Activated T-helper 1 cell treated with anti-CD3 and anti-CD28 coated beads, Interleukin-12 subunit alpha, Interleukin-12 subunit beta, Interleukin-2, Interleukin-4 antibody, amounts not matched to agents 30 ng/mL and 10 ng/mL and 1 ng/mL, durations not matched to agents 14 hours and 24 hours and 36 hours (primary cell): Measurements from ENCODE around the gene RYR2. TPM values are rescaled to one million over a fixed set of nuclear protein-coding genes. Genes with fewer than 3 reads are reported as not detected.
"Not testable (repeated sequence)": the region's sequence is repeated elsewhere in the genome, so short reads cannot be mapped to it uniquely, and the experiment has no call there.

Source experiments
- DNase-seq: peaks from one replicate; pipeline ENCODE4 v3.0.0; 2021; ENCODE audit warnings: low spot score
- H3K27ac Mint-ChIP-seq: one replicate; pipeline ENCODE4 v1.8.0; 2021; ENCODE audit warnings: mild to moderate bottlenecking, mixed read lengths
- H3K27me3 Mint-ChIP-seq: one replicate; pipeline ENCODE4 v1.8.0; 2022; ENCODE audit warnings: mild to moderate bottlenecking, moderate library complexity, mixed read lengths; ENCODE audit not compliant: insufficient read depth
- H3K36me3 Mint-ChIP-seq: one replicate; pipeline ENCODE4 v1.8.0; 2021; ENCODE audit warnings: low read depth, mixed read lengths
- H3K4me1 Mint-ChIP-seq: one replicate; pipeline ENCODE4 v1.8.0; 2021; ENCODE audit warnings: low read depth, mixed read lengths
- H3K4me3 Mint-ChIP-seq: one replicate; pipeline ENCODE4 v1.8.0; 2021; ENCODE audit warnings: mild to moderate bottlenecking, moderate library complexity, mixed read lengths
- H3K9me3 Mint-ChIP-seq: one replicate; pipeline ENCODE4 v1.8.0; 2021; ENCODE audit warnings: mixed read lengths
- intact Hi-C: fragments of 100-400 bp; cut with micrococcal nuclease; formaldehyde crosslinking; loops from one replicate; pipeline ENCODE4 v1.15.1; 2024
- total RNA-seq: library from RNA; stranded (reverse); gene quantifications from 2 replicates; pipeline ENCODE4 v1.2.3, GENCODE V29; 2022

The RYR2 gene
- total RNA-seq, 1 donor from 2014 or later = not detected

DNA sequence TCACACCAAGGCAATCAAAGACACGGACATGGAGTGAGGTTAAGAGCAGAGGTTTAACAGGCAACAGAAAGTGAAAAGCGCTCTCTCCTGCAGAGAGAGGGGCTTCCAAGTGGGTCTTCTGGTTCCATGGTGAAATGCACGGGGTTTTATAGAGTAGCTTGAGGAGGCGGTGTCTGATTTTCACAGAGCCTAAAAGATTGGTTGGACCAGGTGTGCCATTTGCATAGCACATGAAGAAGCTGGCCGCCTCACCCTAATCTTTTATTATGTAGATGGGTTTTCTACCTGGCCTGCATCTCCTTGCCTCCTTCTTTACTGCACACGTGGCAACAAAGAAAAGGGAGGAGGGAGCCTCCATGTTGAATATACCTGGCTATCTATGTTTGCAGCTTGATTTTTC, 197.3 kb downstream of the RYR2 start:
- DNase-seq = no peak
- no peaks in the 10 kb centered on the region for H3K36me3 Mint-ChIP-seq
- intact Hi-C loops = no loop called here
- no peaks in the 10 kb centered on the region for H3K9me3 Mint-ChIP-seq
- no peak overlapping the region for H3K27ac Mint-ChIP-seq
- H3K27me3 Mint-ChIP-seq = no peaks in the 10 kb centered on the region
- no peak overlapping the region for H3K4me3 Mint-ChIP-seq
- H3K4me1 Mint-ChIP-seq = no peaks in the 10 kb centered on the region

DNA sequence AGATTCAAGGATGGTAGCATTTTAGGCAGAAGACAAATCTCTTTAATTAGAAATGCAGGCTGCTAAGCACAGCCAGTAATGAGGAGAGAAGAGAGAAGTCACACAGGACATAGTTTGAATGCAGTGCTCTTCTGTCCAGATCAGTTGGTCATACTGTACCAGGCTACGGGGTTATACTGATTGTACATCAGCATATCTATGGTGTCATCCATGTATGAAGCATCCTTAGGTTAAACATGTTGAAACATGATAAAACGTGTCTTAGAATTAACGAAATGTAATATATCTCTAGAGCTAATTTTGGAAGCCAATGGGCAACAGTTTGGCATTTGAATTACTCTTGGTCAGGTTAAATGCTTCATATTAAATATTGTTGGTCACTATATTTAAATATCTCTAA, 199.1 kb downstream of the RYR2 start:
- H3K27ac Mint-ChIP-seq = no peak overlapping the region

DNA sequence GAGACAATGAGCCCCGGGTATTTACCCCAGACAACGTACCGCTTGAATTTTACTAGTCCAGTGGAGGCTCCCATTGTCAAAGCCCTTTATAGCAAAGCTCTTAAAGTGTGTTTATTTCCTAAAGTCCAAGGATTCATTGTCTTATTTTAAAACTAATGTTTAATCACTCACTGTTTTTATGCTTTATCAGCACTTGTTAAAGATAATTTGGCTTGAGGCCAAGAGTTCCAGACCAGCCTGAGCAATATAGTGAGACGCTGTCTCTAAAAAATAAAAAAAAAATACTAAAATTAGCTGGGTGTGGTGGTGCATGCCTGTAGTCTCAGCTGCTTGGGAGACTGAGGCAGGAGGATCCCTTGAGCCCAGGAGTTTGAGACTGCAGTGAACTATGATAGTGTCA, 202.8 kb downstream of the RYR2 start:
- Mint-ChIP-seq H3K4me3 (no peak overlapping the region), H3K36me3 (no peaks in the 10 kb centered on the region)
- intact Hi-C loops = no loop called here

More for the DNA sequence above, 199.1 kb downstream of the RYR2 start:
- no peaks in the 10 kb centered on the region for H3K36me3 Mint-ChIP-seq
- intact Hi-C loops = no loop called here
- H3K9me3 Mint-ChIP-seq = no peaks in the 10 kb centered on the region
- H3K27me3 Mint-ChIP-seq = no peaks in the 10 kb centered on the region
- no peak overlapping the region for H3K4me3 Mint-ChIP-seq
- no peak for DNase-seq
- no peaks in the 10 kb centered on the region for H3K4me1 Mint-ChIP-seq

DNA sequence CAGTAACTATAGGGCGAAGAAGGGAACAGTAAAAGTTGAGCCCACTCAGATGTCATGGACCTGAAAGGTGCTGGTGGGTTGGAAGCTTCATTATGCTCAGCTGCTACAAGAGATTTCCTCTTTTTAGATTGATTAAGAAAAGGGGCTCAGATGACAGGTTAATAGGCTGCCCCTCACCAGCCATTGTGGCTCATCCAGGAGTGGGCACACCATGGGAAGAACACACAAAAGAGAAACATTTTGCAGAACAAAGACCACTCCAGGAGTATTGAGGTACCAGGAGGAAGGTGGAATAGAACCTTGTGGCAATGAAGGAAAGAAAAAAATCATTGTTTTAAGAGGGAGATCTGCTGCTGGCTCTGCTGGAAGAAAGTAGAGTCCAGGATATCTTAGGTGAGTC, 205.5 kb downstream of the RYR2 start:
- no peak overlapping the region for H3K27ac Mint-ChIP-seq
- H3K4me1 Mint-ChIP-seq = no peaks in the 10 kb centered on the region
- H3K9me3 Mint-ChIP-seq = no peaks in the 10 kb centered on the region
- H3K4me3 Mint-ChIP-seq = no peak overlapping the region
- no peaks in the 10 kb centered on the region for H3K36me3 Mint-ChIP-seq
- no peaks in the 10 kb centered on the region for H3K27me3 Mint-ChIP-seq
- no peak for DNase-seq
- intact Hi-C loops = no loop called here

More for the DNA sequence above, 202.8 kb downstream of the RYR2 start:
- no peaks in the 10 kb centered on the region for H3K27me3 Mint-ChIP-seq
- DNase-seq = no peak
- H3K9me3 Mint-ChIP-seq = no peaks in the 10 kb centered on the region
- H3K27ac Mint-ChIP-seq = no peak overlapping the region
- H3K4me1 Mint-ChIP-seq = no peaks in the 10 kb centered on the region

DNA sequence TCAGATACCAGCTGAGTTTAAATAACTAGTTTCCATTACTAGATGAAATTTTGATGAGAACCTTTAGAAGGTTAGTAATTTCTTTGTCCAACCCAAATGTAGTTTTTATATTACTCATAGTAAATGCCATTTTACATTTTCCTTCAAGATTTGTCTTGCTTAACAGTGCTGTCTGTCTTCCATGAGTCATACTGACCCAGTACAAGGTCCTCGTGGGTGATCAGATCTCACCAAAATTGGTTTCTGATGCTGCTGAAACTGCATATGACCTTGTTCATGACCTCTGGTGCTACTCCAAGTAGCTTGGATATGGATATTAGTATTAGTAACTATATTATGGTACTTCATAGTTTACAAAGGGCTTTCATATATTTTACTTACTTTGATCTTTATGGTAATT, 207.1 kb downstream of the RYR2 start:
- no peaks in the 10 kb centered on the region for H3K9me3 Mint-ChIP-seq
- H3K27ac Mint-ChIP-seq = no peak overlapping the region
- no peaks in the 10 kb centered on the region for H3K36me3 Mint-ChIP-seq
- intact Hi-C loops = no loop called here
- H3K4me1 Mint-ChIP-seq = no peaks in the 10 kb centered on the region
- no peak overlapping the region for H3K4me3 Mint-ChIP-seq
- no peak for DNase-seq
- no peaks in the 10 kb centered on the region for H3K27me3 Mint-ChIP-seq

DNA sequence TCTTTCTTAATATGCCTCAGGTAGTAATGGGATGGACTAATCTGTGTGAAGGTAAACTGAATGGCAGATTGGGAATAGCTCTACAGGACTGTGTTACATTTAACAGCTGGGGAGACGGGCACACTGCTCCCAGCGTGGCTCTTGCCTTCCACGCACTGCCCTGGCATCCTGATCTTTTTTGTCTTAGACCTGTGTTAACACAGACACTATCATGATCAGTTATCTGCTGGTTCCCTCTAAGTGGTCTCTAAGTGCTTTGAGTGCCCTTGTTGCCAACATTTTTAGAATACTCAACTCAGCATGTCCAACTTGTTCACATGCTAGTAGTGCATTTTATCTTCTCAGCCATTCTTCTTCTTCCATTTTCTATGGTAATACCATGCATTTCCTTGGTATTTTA, 208.1 kb downstream of the RYR2 start:
- no peak overlapping the region for H3K4me3 Mint-ChIP-seq
- H3K27me3 Mint-ChIP-seq = no peaks in the 10 kb centered on the region
- intact Hi-C loops = no loop called here
- no peak overlapping the region for H3K27ac Mint-ChIP-seq
- H3K36me3 Mint-ChIP-seq = no peaks in the 10 kb centered on the region
- DNase-seq = no peak
- H3K4me1 Mint-ChIP-seq = no peaks in the 10 kb centered on the region
- no peaks in the 10 kb centered on the region for H3K9me3 Mint-ChIP-seq

DNA sequence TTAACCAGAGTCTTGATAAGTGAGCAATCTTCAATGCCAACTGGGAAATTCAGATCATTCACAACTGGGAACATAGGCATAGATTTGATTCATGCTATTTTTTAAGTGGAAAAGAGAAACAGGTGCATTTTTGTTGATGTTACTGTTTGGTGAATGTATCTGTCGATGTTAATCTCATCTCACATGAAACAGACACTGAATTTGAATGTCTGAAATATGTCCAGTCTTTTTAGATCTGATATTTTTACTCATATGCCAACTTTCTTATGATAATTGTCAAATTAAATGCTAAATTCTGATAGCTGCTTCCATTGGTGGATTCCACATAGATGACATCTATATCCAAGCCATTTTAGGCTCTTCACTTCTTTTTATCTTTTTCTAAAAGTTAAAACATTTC, 213.1 kb downstream of the RYR2 start:
- Mint-ChIP-seq H3K27me3 (no peaks in the 10 kb centered on the region), H3K9me3 (no peaks in the 10 kb centered on the region), H3K4me1 (no peaks in the 10 kb centered on the region), H3K27ac (no peak overlapping the region), H3K4me3 (no peak overlapping the region), H3K36me3 (no peaks in the 10 kb centered on the region)
- no peak for DNase-seq
- intact Hi-C loops = no loop called here

DNA sequence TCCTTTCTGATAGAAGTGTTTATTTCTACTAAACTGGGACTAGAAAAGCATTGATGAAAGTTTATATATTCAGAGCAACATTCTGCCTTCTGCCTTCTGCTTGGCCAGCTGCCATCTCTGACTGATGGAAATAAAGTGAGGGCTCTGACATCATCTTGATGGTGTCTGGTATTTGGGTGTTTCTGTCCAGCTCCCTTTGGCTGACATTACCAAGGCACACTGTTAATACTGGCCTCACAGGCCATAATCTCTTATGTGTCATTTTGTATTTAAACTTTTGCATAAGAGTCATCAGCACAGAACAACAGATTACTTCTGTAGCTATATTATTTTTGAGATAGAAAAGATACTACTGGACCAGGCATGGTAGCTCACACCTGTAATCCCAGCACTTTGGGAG, 216.9 kb downstream of the RYR2 start:
- H3K27ac Mint-ChIP-seq = no peak overlapping the region
- H3K4me3 Mint-ChIP-seq = no peak overlapping the region
- H3K27me3 Mint-ChIP-seq = no peaks in the 10 kb centered on the region
- intact Hi-C loops = no loop called here
- H3K9me3 Mint-ChIP-seq = no peaks in the 10 kb centered on the region
- H3K4me1 Mint-ChIP-seq = no peaks in the 10 kb centered on the region
- no peak for DNase-seq
- no peaks in the 10 kb centered on the region for H3K36me3 Mint-ChIP-seq

DNA sequence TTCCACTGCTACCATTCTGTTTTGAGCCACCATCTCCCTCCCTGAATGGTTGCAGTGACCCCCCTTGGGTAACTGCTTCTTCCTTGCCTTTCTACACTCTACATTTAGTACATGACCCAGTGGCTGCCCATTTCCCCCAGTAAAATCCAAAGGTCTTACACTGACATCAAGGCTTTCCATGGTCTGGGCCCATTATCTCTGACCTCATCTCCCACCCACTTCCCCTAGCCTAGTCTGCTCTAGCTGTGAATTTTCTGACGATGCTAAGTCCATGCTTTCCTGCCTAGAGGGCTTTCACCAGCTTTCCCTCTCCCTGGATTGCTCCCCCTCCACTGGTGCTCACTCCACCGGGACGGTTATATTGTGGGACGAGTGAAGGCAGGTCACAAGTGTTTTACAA, 219.2 kb downstream of the RYR2 start:
- Mint-ChIP-seq H3K4me3 (no peak overlapping the region), H3K27me3 (no peaks in the 10 kb centered on the region), H3K9me3 (no peaks in the 10 kb centered on the region), H3K36me3 (no peaks in the 10 kb centered on the region), H3K27ac (no peak overlapping the region), H3K4me1 (no peaks in the 10 kb centered on the region)
- intact Hi-C loops = no loop called here
- DNase-seq = no peak

DNA sequence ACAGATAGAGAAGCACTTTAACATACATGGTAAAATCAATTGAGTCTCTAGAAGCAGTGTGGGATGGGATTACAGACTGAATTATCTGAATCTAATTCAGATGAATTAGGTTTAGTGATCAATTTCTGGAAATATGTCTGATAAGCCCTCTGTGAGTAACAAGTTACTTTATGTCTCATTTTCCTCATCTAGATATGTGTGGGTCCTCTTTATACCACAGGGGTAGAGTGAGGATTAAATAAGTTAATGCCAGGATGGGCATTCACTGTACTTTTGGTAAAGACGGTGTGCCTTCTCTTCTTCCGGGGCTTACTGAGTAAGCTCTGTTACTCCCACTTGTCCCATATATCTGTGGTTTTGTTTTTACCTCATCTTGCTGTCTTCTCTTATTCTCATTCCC, 225.8 kb downstream of the RYR2 start:
- intact Hi-C loops = no loop called here
- no peak overlapping the region for H3K4me3 Mint-ChIP-seq
- no peaks in the 10 kb centered on the region for H3K27me3 Mint-ChIP-seq
- no peak overlapping the region for H3K27ac Mint-ChIP-seq
- no peak for DNase-seq
- no peaks in the 10 kb centered on the region for H3K9me3 Mint-ChIP-seq
- H3K36me3 Mint-ChIP-seq = no peaks in the 10 kb centered on the region
- peaks cover 6% of the 10 kb centered on the region for H3K4me1 Mint-ChIP-seq

DNA sequence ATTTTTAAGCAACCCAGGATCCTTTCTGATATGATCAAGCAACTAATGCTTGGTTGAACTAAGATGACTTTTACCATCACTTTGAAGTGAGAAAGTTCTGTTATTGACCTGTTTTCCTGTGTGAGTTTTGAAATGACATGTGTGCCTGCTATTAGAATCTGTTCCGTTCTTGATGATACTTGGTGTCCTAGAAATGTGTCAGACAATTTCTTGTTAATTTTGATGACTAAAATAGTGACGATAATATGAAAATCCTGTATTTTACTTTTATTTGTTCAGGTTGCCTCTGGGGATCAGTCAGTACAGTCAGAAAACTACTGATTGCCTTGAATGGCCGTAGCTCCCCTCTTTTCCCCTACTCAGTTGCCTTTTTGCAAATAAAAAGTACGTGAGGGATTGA, 228.0 kb downstream of the RYR2 start:
- DNase-seq = no peak
- H3K4me3 Mint-ChIP-seq = no peak overlapping the region
- H3K27ac Mint-ChIP-seq = no peak overlapping the region
- H3K9me3 Mint-ChIP-seq = no peaks in the 10 kb centered on the region
- H3K4me1 Mint-ChIP-seq = peaks cover 6% of the 10 kb centered on the region
- intact Hi-C loops = no loop called here
- no peaks in the 10 kb centered on the region for H3K36me3 Mint-ChIP-seq
- H3K27me3 Mint-ChIP-seq = no peaks in the 10 kb centered on the region

DNA sequence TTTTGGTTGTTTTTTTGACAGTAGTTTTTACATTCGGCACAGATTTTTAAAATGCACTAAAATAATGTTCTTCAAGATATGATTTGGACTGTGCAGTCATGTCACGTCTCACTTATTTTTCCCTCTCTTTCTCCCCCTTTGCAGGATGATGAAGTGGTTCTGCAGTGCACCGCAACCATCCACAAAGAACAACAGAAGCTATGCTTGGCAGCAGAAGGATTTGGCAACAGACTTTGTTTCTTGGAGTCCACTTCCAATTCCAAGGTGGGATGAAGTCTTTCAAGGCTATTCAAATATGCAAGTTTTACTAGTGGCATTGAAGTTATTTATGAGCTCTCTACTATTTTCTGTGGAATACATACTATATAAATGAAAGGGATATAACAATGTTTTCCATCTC, 228.4 kb downstream of the RYR2 start:
- H3K27me3 Mint-ChIP-seq = no peaks in the 10 kb centered on the region
- peaks cover 6% of the 10 kb centered on the region for H3K4me1 Mint-ChIP-seq
- no peak overlapping the region for H3K4me3 Mint-ChIP-seq
- H3K27ac Mint-ChIP-seq = no peak overlapping the region
- DNase-seq = no peak
- no peaks in the 10 kb centered on the region for H3K36me3 Mint-ChIP-seq
- intact Hi-C loops = no loop called here
- no peaks in the 10 kb centered on the region for H3K9me3 Mint-ChIP-seq

DNA sequence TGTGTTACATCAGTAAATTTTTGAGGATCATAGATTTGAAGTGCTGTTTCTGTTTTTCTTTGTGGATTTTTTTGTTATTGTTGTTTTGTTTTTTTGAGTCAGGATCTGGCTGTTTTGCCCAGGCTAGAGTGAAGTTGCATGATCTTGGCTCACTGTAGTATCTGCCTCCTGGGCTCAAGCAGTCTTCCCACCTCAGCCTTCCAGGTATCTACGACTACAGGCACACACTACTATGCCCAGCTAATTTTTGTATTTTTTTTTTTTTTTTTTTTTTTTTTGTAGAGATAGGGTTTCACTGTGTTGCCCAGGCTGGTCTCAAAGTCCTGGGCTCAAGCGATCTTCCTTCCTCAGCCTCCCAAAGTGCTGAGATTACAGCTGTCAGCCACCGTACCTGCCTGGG, 236.0 kb downstream of the RYR2 start:
- intact Hi-C loops, H3K9me3 Mint-ChIP-seq, H3K4me1 Mint-ChIP-seq, H3K27me3 Mint-ChIP-seq, H3K27ac Mint-ChIP-seq, H3K4me3 Mint-ChIP-seq, H3K36me3 Mint-ChIP-seq, DNase-seq: not testable (repeated sequence)

DNA sequence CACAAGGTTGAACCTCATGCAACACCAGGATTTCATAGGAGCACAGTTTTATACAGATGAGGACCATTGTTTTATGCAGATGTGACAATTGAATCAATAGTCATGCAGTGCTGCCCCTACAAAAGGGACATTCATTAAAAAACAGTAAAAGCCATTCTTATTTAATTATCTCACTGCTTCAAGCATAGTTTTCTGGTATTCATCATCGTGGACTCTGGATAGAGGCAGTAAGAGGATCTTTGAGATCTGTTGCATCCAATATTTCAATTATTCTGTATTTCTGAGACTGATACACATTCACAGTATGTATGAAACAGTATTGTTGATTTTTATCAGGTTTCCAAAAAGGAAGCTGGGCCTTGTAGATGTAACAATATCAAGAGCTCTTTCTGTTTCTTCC, 237.6 kb downstream of the RYR2 start:
- Mint-ChIP-seq H3K4me1 (no peaks in the 10 kb centered on the region), H3K27me3 (no peaks in the 10 kb centered on the region), H3K27ac (no peak overlapping the region), H3K4me3 (no peak overlapping the region), H3K36me3 (no peaks in the 10 kb centered on the region), H3K9me3 (no peaks in the 10 kb centered on the region)
- intact Hi-C loops = no loop called here
- no peak for DNase-seq
